Measurements from ENCODE around the gene RAD23A. TPM values are rescaled to one million over a fixed set of nuclear protein-coding genes. Genes with fewer than 3 reads are reported as not detected.

RAD23A gene
- total RNA-seq, 1 donor from 2014 or later = 113 TPM

DNA sequence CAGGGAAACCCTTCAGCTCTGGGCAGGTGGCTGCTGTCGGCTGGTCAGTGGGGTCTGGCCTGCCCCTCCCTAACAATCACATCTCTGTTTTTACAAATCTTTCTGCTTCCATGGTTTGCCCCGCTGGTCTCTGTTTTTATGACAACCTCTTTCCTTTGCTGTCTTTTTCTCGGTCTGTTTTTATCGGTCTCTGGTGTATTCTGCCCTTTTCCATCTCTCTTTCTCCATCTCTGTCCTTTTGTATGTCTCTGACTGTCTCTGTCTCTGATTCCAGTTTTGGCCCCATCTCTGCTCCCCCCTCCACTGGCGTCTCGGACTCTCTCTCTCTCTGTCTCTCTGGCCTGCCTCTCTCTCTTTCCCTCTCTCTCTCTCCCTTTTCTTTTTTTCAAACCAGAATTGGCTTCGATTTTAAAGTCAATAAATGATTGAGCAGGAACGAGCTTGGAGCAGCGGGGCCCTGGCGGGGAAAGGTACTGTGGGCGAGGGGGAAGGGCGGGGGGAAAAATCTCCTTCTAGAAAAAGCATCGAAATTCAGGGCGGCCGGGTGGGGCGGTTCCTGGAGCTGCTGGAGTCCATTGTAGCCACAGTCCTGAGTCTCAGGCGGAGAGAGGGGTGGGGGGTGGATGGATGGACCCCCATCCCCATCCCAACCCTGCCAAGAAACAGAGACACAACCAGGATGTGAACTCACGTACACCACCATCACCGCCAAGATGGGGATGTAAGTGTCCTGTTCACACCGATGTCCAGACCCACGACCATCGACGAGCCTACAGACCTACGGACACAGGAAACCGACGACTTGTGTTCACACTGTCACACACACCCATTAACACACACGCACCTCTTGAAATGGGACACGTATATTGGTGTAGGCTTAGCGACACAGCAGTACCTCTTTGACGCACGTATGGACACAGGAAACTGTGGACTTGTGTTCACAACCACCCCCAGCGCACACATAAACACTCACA, 52.6 kb downstream of the RAD23A start:
- intact Hi-C loops (cut with micrococcal nuclease) = no loop called here

- intact Hi-C loops (cut with micrococcal nuclease) = no loop called here
These were observed 55.5 kb downstream of the RAD23A start for GRCh38 chr19:13001166-13001501.

GRCh38 chr19:13001502-13002165, 56.0 kb downstream of the RAD23A start:
- intact Hi-C loops (cut with micrococcal nuclease) = no loop called here

DNA sequence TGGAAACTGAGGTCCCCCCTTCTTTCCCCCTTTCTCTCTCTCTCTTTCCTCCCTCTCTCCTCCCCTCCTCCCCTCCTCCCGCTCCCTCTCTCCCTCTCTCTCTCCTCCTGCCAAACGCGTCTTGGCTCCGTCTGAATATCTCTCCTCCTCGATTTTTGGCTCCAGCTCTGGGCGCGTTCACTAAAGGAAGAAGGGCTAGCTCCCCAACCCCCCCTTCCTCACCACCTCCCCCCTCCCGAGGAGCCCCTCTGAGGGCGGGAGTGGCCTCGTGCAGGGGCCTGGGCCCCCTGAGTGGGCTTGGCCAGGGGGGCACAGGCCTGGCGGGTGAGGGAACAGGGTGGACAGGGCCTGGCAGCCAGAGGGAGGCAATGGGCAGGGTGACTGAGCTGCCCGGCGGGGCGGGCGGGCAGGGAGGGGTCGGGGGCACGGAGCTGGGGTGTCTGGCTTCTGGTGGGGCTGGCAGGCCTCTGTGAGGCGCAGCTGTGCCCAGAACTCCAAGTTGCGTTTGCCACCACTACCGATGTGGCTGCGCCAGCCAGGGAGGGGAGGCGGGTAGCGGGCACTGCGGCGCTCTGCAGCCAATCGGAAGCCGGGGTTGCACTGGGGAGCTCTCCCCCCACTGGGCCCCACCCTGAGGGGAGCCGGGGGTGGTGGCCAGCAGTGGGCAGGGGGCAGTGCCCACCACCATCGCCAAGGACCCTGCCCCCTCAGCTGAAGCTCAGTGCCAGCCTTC, 56.7 kb downstream of the RAD23A start:
- intact Hi-C loops (cut with micrococcal nuclease) = no loop called here

GRCh38 chr19:13003081-13003480, 57.4 kb downstream of the RAD23A start:
- intact Hi-C loops (cut with micrococcal nuclease) = no loop called here

Other genes starting within 250 kb of the RAD23A start
- gene FBXW9, start 249.2 kb upstream of the RAD23A start, total RNA-seq = 5.0 and 6.1 TPM in 2 replicates
- gene TNPO2, start 221.9 kb upstream of the RAD23A start, total RNA-seq = 86.1 and 87.4 TPM in 2 replicates
- gene TRIR, start 211.2 kb upstream of the RAD23A start, total RNA-seq = 180 and 185 TPM in 2 replicates
- gene GET3, start 208.4 kb upstream of the RAD23A start, total RNA-seq = 66.7 and 69.3 TPM in 2 replicates
- gene BEST2, start 194.1 kb upstream of the RAD23A start, total RNA-seq = 0.10 TPM in 1 of 2 replicates, not detected in the other
- gene HOOK2, start 170.3 kb upstream of the RAD23A start, total RNA-seq = 16.5 and 17.9 TPM in 2 replicates
- gene JUNB, start 154.4 kb upstream of the RAD23A start, total RNA-seq = 309 and 316 TPM in 2 replicates
- 300 and 302 TPM in 2 replicates for gene PRDX2, start 144.1 kb upstream of the RAD23A start, total RNA-seq
- gene THSD8, start 143.8 kb upstream of the RAD23A start, total RNA-seq = 13.0 and 24.6 TPM in 2 replicates
- 24.3 and 30.5 TPM in 2 replicates for gene RNASEH2A, start 139.3 kb upstream of the RAD23A start, total RNA-seq
- not detected in 2 replicates for gene RTBDN, start 111.3 kb upstream of the RAD23A start, total RNA-seq
- 0.49 and 1.1 TPM in 2 replicates for gene MAST1, start 107.3 kb upstream of the RAD23A start, total RNA-seq
- gene DNASE2, start 64.4 kb upstream of the RAD23A start, total RNA-seq = 29.5 and 32.6 TPM in 2 replicates
- gene KLF1, start 58.7 kb upstream of the RAD23A start, total RNA-seq = 0.22 and 0.41 TPM in 2 replicates
- gene GCDH, start 54.7 kb upstream of the RAD23A start, total RNA-seq = 48.0 and 49.5 TPM in 2 replicates
- gene SYCE2, start 26.6 kb upstream of the RAD23A start, total RNA-seq = 1.9 and 2.8 TPM in 2 replicates
- gene FARSA, start 12.2 kb upstream of the RAD23A start, total RNA-seq = 108 and 117 TPM in 2 replicates
- gene CALR, start 7.3 kb upstream of the RAD23A start, total RNA-seq = 1,347 and 1,385 TPM in 2 replicates
- gene GADD45GIP1, start 11.4 kb downstream of the RAD23A start, total RNA-seq = 16.6 and 17.9 TPM in 2 replicates
- gene DAND5, start 23.7 kb downstream of the RAD23A start, total RNA-seq = 0.10 TPM in 1 of 2 replicates, not detected in the other
- gene NFIX, start 49.6 kb downstream of the RAD23A start, total RNA-seq = 0.96 and 1.1 TPM in 2 replicates
- gene LYL1, start 157.0 kb downstream of the RAD23A start, total RNA-seq = 3.6 and 4.2 TPM in 2 replicates
- 65.6 and 66.5 TPM in 2 replicates for gene TRMT1, start 170.9 kb downstream of the RAD23A start, total RNA-seq
- gene NACC1, start 172.4 kb downstream of the RAD23A start, total RNA-seq = 79.6 and 84.4 TPM in 2 replicates
- 51.3 and 52.9 TPM in 2 replicates for gene STX10, start 204.5 kb downstream of the RAD23A start, total RNA-seq
- gene IER2, start 204.5 kb downstream of the RAD23A start, total RNA-seq = 248 and 253 TPM in 2 replicates

All from T-helper 1 cell treated with Interleukin-12 subunit alpha and Interleukin-12 subunit beta and Interleukin-4 antibody, amounts not matched to agents 30 ng/mL and 1 ng/mL, for 36 hours (primary cell).